Naive thymus-derived CD8-positive, alpha-beta T cell (primary cell): Measurements from ENCODE around the gene CBX7. TPM values are rescaled to one million over a fixed set of nuclear protein-coding genes. Genes with fewer than 3 reads are reported as not detected.

Experiments used
- ATAC-seq, 2 donors: fragments of 150-1000 bp; cut with Tn5 transposase in 1 of 2; sonication (Bioruptor Pico), chemical (Tn5 transposase) in 1 of 2; 1 replicate in 1 of 2; 2 replicates in 1 of 2; pipeline ENCODE4 v1.10.0; 2021; ENCODE audit warnings: mild to moderate bottlenecking in 2 of 2, moderate library complexity in 2 of 2
- POLR2A ChIA-PET: fragments of 350-600 bp; sonication (Branson Sonifier 250); formaldehyde crosslinking; loops from one replicate; lab custom pipeline; 2021; ENCODE audit warnings: antibody characterized with exemption; lab: Charles Lee
- DNase-seq, 10 donors: peaks; one replicate each; pipeline versions ENCODE4 v3.0.0 to v3.0.0-alpha.2; 2020 to 2022
- H3K27ac Mint-ChIP-seq, 10 donors: one replicate each; pipeline ENCODE4 v1.8.0; 2020 to 2022; ENCODE audit warnings: mild to moderate bottlenecking in 10 of 10, mixed read lengths in 10 of 10, moderate library complexity in 4 of 10, inconsistent platforms in 1 of 10
- H3K27me3 Mint-ChIP-seq, 5 donors: one replicate each; pipeline ENCODE4 v1.8.0; 2021 to 2022; ENCODE audit warnings: mixed read lengths in 5 of 5
- H3K36me3 Mint-ChIP-seq, 3 donors: one replicate each; pipeline ENCODE4 v1.8.0; 2020 to 2022; ENCODE audit warnings: mixed read lengths in 3 of 3, mild to moderate bottlenecking in 2 of 3, inconsistent platforms in 1 of 3
- H3K4me1 Mint-ChIP-seq, 4 donors: one replicate each; pipeline ENCODE4 v1.8.0; 2021 to 2022; ENCODE audit warnings: mixed read lengths in 4 of 4
- H3K4me3 Mint-ChIP-seq, 10 donors: one replicate each; pipeline ENCODE4 v1.8.0; 2020 to 2022; ENCODE audit warnings: mild to moderate bottlenecking in 10 of 10, mixed read lengths in 10 of 10, moderate library complexity in 6 of 10, inconsistent platforms in 1 of 10
- H3K9me3 Mint-ChIP-seq, 9 donors: one replicate each; pipeline ENCODE4 v1.8.0; 2020 to 2022; ENCODE audit warnings: mixed read lengths in 9 of 9, mild to moderate bottlenecking in 3 of 9, inconsistent platforms in 1 of 9, moderate library complexity in 1 of 9
- polyA plus RNA-seq, 3 donors: library from polyadenylated mRNA; unstranded; fragments of 300-500 nt; fragmentation: Illumina TruSeq; gene quantifications; one replicate each; pipeline ENCODE4 v1.2.3, GENCODE V29; 2021
- total RNA-seq, 8 experiments: library from RNA in 2 of 8; stranded (reverse) in 2 of 8; gene quantifications; one replicate each; pipeline ENCODE4 v1.2.3 and lab custom pipeline; 2021 to 2026

Gene CBX7
- total and polyA plus RNA-seq, 5 experiments from 2014 or later = 19.1 to 133 (median 23.1) TPM

DNA sequence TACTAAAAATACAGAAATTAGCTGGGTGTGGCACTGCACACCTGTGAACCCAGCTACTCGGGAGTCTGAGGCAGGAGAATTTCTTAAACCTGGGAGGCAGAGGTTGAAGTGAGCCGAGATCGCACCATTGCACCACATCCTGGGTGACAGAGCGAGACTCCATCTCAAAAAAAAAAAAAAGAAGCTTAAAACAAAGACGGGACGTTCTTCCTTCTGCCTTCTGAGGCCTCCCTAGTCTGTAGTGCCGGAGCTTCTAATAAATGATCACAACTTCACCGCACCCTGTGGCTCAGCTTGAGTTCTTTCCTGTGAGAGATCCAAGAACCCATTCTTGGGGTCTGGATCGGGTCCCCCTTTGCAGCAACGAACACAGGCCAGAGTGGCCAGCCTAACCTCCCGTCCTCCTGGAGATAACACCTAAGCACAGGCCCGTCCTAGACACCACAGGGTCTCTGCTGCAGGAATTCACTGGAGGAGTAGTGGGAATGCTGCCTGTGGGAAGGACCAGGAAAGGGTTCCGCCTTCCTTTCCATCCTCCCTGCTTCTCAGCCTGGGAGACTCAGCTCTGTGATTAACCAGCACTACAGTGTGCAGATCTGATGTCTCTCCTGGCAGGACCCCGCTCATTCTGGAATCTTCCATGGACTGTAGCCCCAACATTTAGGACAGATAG is 57.6 kb downstream of the CBX7 start:
- H3K27me3 Mint-ChIP-seq = no peaks in the 10 kb centered on the region
- H3K27ac Mint-ChIP-seq = peak overlapping the region; percentile 65 to 92 (median 86)
- H3K4me3 Mint-ChIP-seq = peak overlapping the region in 9 of 10 donors; percentile 2 to 73 (median 48)
- POLR2A ChIA-PET = interaction anchor here (0.6 to 1.0 kb wide), 6 partner anchors 16 to 425 kb away, joined by 3 to 4 read pairs (median 3); no protein-coding TSS in a partner anchor
- no peaks in the 10 kb centered on the region for H3K9me3 Mint-ChIP-seq
- H3K36me3 Mint-ChIP-seq = no peaks in the 10 kb centered on the region
- ATAC-seq (no peak), DNase-seq (peak in 3 of 10 donors; percentile 50 to 54 (median 53))
- H3K4me1 Mint-ChIP-seq = peaks cover 47 to 94% (median 83%) of the 10 kb centered on the region in 4 donors

DNA sequence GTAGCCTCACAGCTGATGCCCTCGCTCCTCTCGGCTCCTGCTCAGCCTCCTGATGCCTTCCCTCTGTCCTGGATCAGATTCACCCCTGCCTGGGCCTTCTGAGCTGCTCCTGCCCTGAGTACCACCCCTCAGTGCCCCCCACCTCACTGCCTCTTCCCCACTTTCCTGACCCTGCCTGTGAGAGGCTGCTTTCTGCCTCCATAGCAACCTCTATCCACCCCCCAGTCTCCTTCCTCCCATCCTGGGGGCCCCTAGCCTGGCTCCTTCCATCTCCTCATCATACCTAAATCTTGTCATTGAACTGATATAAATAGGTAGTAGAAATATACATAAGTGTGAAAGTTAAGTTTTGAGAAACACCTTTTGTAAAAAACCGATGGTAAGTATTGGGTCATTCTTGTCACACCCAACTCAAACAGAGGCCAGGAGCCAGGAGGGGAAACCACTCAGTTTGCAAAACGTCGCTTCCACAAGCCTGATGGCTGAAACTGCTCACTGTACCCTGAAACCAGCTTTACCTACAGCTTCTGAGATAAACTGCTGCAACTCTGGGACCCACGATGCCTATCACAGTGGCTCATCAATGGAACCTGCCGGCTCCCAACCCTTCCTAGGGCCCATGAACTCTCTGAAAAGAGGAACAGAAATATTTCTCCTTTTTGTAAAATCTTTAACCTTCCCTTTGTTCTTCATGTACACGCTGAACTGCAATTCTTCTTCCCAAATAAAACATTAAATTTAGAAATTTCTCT is 60.2 kb downstream of the CBX7 start:
- no peaks in the 10 kb centered on the region for H3K27me3 Mint-ChIP-seq
- H3K27ac Mint-ChIP-seq = peak overlapping the region; percentile 88 to 98 (median 96)
- peaks cover 44 to 93% (median 85%) of the 10 kb centered on the region in 4 donors for H3K4me1 Mint-ChIP-seq
- H3K4me3 Mint-ChIP-seq = peak overlapping the region in 7 of 10 donors; percentile 19 to 85 (median 38)
- DNase-seq (no peak), ATAC-seq (no peak)
- POLR2A ChIA-PET = no interaction called here
- peaks cover 0 to 2% (median 0%) of the 10 kb centered on the region in 9 donors for H3K9me3 Mint-ChIP-seq
- H3K36me3 Mint-ChIP-seq = peaks cover 0 to under 1% (median 0%) of the 10 kb centered on the region in 3 donors

DNA sequence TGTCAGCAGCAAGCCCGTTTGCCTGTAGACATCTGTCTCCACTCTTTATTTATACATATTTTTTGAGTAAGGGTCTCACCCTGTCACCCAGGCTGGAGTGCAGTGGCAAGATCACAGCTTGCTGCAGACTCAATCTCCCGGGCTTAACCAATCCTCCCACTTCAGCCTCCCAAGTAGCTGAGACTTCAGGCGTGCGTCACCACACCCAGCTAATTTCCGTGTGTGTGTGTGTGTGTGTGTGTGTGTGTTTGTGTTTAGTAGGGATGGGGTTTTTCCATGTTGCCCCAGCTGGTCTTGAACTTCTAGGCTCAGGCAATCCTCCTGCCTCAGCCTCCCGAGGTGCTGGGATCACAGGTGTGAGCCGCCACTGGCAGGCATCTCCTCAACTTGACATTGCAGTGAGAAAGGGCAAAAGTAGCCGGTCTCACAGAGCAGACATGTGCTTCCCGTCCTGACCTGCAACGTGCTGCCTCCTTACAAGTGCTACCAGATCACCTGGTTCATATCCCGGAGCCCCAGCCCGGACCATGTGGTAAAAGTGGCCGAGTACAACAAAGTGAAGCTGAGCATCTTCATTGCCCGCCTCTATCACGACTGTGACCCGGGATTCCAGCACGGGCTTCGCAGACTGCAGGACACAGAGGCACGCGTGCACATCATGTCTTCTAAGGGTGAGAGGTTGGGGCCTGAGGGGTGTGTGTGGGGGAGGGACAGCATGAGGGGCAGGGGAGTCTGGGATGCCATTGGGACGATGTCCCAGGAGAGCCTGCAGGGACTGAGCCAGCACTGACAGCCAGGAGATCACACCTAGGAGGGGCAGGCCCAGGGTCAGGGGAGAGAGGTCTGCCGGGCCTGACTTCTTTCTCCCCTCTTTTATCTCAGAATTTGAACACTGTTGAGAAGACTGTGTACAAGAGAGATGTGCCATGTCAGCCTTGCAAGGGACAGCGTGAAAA is 61.1 kb downstream of the CBX7 start:
- Mint-ChIP-seq H3K27me3 (no peaks in the 10 kb centered on the region), H3K4me3 (peak overlapping the region; percentile 67 to 85 (median 80)), H3K27ac (peak overlapping the region; percentile 88 to 98 (median 96)), H3K4me1 (peaks cover 44 to 89% (median 82%) of the 10 kb centered on the region in 4 donors), H3K9me3 (peaks cover 0 to 2% (median 0%) of the 10 kb centered on the region in 9 donors), H3K36me3 (peaks cover 0 to 4% (median 1%) of the 10 kb centered on the region in 3 donors)
- DNase-seq (no peak), ATAC-seq (no peak)
- POLR2A ChIA-PET = interaction anchor here (1.0 kb wide), 1 partner anchor 52 kb away, joined by 3 read pairs; no protein-coding TSS in a partner anchor

DNA sequence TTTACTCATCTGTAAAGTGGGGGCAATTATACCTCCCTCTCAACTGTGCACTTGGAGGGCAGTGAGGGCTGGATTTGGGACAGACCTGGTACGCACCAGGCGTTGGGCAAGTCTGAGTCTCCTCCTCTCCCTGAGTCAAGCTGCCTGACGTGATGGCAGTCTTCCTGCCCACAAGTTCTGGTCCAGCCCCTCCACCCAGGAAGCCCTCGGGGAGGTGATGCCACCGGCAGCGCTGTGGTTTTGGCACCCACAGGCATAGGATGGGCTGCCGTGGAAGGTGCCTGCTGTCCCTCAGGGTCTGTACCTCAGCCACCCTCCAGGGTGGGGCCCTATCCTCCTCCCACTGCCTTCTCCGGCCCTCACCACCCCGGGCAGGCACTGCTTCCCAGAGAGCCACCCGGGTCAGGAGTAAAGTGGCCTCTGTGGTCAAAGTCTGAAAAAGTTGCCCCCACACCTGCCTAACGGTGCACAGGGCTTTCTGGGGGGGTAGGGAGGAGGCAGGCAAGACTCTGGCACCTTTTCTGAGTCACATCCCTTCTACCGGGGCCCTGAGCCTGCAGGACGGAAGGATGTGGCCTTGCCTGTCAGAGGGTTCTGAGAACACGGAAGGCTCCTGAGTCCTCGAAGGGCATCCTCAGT is 61.9 kb downstream of the CBX7 start:
- Mint-ChIP-seq H3K36me3 (peaks cover 0 to 9% (median 4%) of the 10 kb centered on the region in 3 donors), H3K27me3 (no peaks in the 10 kb centered on the region), H3K9me3 (peaks cover 0 to 2% (median 0%) of the 10 kb centered on the region in 9 donors), H3K27ac (peak overlapping the region; percentile 88 to 98 (median 96)), H3K4me1 (peaks cover 42 to 87% (median 79%) of the 10 kb centered on the region in 4 donors), H3K4me3 (peak overlapping the region; percentile 67 to 85 (median 80))
- DNase-seq (peak; percentile 37 to 92 (median 84)), ATAC-seq (peak; percentile 81 to 88)
- POLR2A ChIA-PET = interaction anchor here (1.0 to 1.1 kb wide), 3 partner anchors 12 to 385 kb away, joined by 3 to 4 read pairs (median 3); partner anchors contain the start of gene GTPBP1

DNA sequence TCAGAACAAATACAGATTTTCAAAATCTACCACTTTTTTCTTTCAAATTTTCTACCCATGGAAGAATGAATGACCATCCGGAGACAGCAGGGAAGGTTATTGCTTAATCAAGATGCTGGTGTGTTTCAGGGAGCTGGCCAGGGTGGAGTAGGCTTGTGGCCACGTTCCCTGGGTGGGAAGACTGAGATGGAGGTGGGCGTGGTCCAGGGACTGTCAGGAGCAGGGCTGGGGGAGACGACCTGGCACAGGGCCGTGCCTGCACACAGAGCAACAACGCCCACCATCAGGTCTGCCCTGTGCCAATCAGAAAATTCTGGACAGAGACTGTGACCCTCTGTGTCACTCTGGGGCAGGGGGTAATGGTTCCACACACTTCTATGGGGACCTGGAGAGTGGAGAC is 62.6 kb downstream of the CBX7 start:
- ATAC-seq = no peak
- no peaks in the 10 kb centered on the region for H3K27me3 Mint-ChIP-seq
- H3K36me3 Mint-ChIP-seq = peaks cover 0 to 9% (median 4%) of the 10 kb centered on the region in 3 donors
- H3K27ac Mint-ChIP-seq = peak overlapping the region; percentile 88 to 98 (median 96)
- H3K4me1 Mint-ChIP-seq = peaks cover 38 to 84% (median 74%) of the 10 kb centered on the region in 4 donors
- H3K4me3 Mint-ChIP-seq = peak overlapping the region; percentile 48 to 85 (median 78)
- no peak for DNase-seq
- H3K9me3 Mint-ChIP-seq = peaks cover 0 to 2% (median 0%) of the 10 kb centered on the region in 9 donors
- POLR2A ChIA-PET = interaction anchor here (0.8 to 1.1 kb wide), 3 partner anchors 11 to 384 kb away, joined by 3 to 4 read pairs (median 3); partner anchors contain the start of gene GTPBP1

DNA sequence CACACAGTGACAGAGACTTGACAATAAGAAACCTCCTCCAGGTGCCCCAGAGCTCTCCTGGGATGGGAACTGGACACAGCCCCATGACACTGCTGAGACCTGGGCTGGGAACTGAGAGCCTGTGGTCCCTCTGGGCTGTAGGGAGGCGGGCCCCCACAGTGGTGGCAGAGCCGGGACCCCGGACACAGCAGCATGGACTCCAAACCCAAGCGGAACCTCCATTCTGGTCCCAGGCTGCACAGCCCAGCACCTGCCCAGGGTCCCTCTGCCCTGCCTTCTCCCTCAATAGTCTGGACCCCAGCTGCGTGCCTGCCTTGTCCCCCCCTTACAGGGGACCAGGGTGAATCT is 63.8 kb downstream of the CBX7 start:
- no peaks in the 10 kb centered on the region for H3K27me3 Mint-ChIP-seq
- H3K9me3 Mint-ChIP-seq = peaks cover 0 to 2% (median 0%) of the 10 kb centered on the region in 9 donors
- peaks cover 0 to 9% (median 4%) of the 10 kb centered on the region in 3 donors for H3K36me3 Mint-ChIP-seq
- H3K4me3 Mint-ChIP-seq = peak overlapping the region in 2 of 10 donors; percentile 0 to 16
- H3K4me1 Mint-ChIP-seq = peaks cover 32 to 78% (median 63%) of the 10 kb centered on the region in 4 donors
- POLR2A ChIA-PET = interaction anchor here (0.6 kb wide), 1 partner anchor 336 kb away, joined by 3 read pairs; no protein-coding TSS in a partner anchor
- H3K27ac Mint-ChIP-seq = peak overlapping the region; percentile 34 to 97 (median 94)
- DNase-seq = no peak
- no peak for ATAC-seq

DNA sequence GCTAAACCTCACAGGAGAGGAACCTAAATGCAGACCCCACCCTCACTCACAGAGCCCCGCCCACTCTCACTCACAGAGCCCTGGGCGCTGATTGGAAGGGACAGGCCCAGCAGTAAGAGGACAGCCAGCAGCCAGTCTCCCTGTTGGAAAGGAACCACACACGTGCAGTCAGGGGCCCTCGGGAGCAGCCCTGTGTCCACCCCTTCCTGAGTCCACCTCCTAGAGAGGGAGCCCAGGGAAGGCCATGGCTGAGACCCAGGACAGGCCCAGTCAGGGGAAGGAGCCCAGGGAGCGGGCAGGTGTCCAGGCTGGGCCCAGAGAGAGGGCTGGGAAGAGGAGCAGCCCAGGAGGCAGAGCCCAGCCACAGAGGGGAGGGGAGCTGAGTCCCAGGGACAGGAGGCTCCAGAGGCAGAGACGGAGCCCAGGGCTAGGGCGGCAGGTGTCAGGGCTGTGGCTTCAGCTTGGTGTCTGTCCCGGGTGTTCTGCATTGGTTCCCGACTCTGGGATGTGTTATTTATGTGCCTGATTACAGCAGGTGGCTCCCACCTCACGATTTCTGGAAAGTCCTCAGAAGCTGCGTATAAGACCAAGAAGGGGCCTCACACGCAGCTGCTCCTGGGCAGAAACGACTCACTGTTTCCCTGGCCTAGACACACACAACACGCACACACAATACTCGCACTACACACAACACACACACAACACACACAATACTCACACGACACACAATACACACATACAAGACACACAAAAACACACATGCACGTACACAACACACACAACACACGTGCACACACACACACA is 64.4 kb downstream of the CBX7 start:
- H3K36me3 Mint-ChIP-seq = peaks cover 0 to 12% (median 4%) of the 10 kb centered on the region in 3 donors
- POLR2A ChIA-PET = interaction anchor here (0.6 kb wide), 1 partner anchor 335 kb away, joined by 3 read pairs; no protein-coding TSS in a partner anchor
- H3K4me3 Mint-ChIP-seq = peak overlapping the region in 4 of 10 donors; percentile 18 to 26 (median 23)
- peaks cover 0 to 2% (median 0%) of the 10 kb centered on the region in 9 donors for H3K9me3 Mint-ChIP-seq
- peak overlapping the region; percentile 34 to 97 (median 93) for H3K27ac Mint-ChIP-seq
- no peak for ATAC-seq
- no peaks in the 10 kb centered on the region for H3K27me3 Mint-ChIP-seq
- no peak for DNase-seq
- peaks cover 33 to 78% (median 66%) of the 10 kb centered on the region in 4 donors for H3K4me1 Mint-ChIP-seq

DNA sequence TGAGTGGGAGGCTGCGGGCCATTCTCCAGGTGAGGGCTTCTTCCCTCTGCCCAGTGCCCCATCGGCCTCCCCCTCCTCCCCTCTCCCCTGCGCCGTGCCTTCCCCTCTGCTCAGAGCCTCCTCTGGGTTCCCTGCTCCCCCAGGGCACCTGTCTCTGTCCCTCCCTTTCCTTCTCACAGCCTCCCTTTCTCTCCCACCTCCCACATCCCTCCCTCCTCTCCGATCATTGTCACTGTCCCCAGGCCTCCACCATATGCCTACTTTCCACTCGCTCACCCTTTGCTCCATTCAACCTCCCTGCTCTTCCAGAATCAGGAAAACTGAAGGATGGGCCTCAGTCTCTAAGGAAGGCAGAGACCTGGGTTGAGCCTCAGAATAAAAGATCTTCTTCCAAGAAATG is 65.4 kb downstream of the CBX7 start:
- no peak for ATAC-seq
- H3K4me3 Mint-ChIP-seq = no peak overlapping the region
- H3K4me1 Mint-ChIP-seq = peaks cover 29 to 76% (median 63%) of the 10 kb centered on the region in 4 donors
- H3K36me3 Mint-ChIP-seq = peaks cover 0 to 20% (median 4%) of the 10 kb centered on the region in 3 donors
- no peak for DNase-seq
- no peaks in the 10 kb centered on the region for H3K27me3 Mint-ChIP-seq
- H3K27ac Mint-ChIP-seq = peak overlapping the region; percentile 40 to 96 (median 84)
- POLR2A ChIA-PET = no interaction called here
- H3K9me3 Mint-ChIP-seq = peaks cover 0 to 2% (median 0%) of the 10 kb centered on the region in 9 donors

DNA sequence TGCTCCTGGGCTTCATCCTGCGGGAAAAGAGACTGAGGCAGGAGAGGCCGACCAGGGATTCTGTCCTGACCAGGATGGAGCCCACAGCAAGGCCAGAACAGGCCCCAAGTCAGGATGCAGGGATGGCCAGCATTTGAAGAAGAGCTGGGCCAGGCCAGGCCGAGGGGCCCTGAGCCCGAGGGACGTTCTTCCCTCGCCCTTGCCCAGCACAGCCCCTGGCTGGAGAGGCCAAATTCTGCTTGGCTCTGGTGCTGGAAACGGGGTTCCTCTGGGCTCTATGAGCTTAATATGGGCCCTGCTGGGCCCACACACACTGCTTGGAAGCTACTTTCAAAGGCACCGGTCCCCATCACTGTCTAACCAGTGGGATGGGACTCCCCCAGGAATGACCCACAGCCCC is 67.8 kb downstream of the CBX7 start:
- H3K27me3 Mint-ChIP-seq = no peaks in the 10 kb centered on the region
- POLR2A ChIA-PET = interaction anchor here (1.2 kb wide), 1 partner anchor 14 kb away, joined by 3 read pairs; no protein-coding TSS in a partner anchor
- H3K9me3 Mint-ChIP-seq = peaks cover 0 to 2% (median 0%) of the 10 kb centered on the region in 9 donors
- H3K36me3 Mint-ChIP-seq = peaks cover 0 to 43% (median 12%) of the 10 kb centered on the region in 3 donors
- no peak overlapping the region for H3K4me3 Mint-ChIP-seq
- H3K27ac Mint-ChIP-seq = peak overlapping the region in 2 of 10 donors; percentile 40 to 52
- ATAC-seq = no peak
- no peak for DNase-seq
- peaks cover 18 to 76% (median 55%) of the 10 kb centered on the region in 4 donors for H3K4me1 Mint-ChIP-seq
